HG02588 (cell line): ENCODE measurements around the gene COL6A2.
"Not testable (repeated sequence)": the region's sequence is repeated elsewhere in the genome, so short reads cannot be mapped to it uniquely, and the experiment has no call there.

Source experiments
- ATAC-seq: cut with Tn5 transposase; IDR thresholded peaks from one replicate; pipeline ENCODE4 v1.9.1; 2021; ENCODE audit warnings: mild to moderate bottlenecking, moderate library complexity; ENCODE audit not compliant: unreplicated experiment

COL6A2 gene

DNA sequence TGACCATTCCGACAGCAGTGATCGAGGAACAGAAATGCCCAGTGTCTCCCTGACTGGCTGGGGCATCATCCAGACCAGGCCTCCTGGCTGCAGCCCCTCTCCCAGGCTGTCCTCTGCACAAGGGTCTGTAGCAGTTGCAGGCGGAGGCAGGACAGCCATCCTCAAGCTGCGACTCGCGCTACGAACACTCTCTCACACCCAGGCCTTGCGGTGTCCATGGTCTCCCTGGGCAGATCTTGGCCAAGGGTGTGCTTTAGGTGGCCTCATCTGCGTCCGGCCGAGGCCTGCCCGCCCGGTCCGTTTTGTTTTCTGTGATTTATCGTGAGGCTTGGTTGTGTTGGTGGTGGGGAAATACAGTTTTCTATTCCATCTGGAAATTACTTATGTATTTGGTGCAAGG, 41.8 kb downstream of the COL6A2 start:
- ATAC-seq, result no peak

DNA sequence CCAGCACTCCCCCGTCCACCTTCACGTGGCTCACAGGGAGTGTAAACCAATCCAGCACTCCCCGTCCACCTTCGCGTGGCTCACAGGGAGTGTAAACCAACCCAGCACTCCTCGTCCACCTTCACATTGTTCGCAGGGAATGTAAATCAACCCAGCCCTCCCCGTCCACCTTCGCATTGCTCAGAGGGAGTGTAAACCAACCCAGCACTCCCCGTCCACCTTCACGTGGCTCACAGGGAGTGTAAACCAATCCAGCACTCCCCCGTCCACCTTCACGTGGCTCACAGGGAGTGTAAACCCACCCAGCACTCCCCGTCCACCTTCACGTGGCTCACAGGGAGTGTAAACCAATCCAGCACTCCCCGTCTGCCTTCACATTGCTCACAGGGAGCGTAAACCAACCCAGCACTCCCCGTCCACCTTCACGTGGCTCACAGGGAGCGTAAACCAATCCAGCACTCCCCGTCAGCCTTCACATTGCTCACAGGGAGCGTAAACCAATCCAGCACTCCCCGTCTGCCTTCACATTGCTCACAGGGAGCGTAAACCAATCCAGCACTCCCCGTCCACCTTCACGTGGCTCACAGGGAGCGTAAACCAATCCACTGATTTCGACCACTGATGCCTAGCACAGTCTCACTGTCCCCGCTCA, 42.6 kb downstream of the COL6A2 start:
- ATAC-seq, result not testable (repeated sequence)

DNA sequence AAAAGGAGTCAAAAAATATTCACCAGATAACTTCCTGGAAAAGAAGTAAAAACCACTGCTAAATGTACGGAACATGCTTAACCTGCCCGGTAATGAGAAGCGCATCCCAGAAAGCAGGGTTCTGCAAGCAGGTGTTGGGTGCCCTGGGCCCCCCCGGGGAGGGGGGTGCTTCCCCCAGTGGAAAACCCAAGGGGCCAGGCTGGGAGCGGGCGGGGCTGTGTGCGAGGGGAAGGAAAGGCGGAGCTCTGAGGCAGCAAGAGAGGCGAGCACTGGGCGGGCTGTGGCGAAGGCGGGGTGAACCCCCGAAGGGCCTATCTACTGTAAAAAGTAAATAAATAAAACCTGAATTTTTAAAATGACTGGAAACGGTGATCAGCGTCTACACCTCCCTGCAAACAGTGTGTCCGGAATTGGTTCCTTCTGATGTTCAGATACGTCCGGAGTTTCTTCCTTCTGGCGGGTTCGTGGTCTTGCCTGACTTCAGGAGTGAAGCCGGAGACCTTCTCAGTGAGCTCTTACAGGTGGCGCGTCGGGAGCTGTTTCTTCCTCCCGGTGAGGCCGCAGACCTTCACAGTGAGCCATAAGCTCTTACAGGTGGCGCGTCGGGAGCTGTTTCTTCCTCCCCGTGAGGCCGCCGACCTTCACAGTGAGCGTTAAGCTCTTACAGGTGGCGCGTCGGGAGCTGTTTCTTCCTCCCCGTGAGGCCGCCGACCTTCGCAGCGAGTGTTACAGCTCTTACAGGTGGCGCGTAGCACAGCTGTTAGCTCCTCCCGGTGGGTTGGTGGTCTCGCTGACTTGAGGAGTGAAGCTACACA, 44.1 kb downstream of the COL6A2 start:
- ATAC-seq, result no peak

DNA sequence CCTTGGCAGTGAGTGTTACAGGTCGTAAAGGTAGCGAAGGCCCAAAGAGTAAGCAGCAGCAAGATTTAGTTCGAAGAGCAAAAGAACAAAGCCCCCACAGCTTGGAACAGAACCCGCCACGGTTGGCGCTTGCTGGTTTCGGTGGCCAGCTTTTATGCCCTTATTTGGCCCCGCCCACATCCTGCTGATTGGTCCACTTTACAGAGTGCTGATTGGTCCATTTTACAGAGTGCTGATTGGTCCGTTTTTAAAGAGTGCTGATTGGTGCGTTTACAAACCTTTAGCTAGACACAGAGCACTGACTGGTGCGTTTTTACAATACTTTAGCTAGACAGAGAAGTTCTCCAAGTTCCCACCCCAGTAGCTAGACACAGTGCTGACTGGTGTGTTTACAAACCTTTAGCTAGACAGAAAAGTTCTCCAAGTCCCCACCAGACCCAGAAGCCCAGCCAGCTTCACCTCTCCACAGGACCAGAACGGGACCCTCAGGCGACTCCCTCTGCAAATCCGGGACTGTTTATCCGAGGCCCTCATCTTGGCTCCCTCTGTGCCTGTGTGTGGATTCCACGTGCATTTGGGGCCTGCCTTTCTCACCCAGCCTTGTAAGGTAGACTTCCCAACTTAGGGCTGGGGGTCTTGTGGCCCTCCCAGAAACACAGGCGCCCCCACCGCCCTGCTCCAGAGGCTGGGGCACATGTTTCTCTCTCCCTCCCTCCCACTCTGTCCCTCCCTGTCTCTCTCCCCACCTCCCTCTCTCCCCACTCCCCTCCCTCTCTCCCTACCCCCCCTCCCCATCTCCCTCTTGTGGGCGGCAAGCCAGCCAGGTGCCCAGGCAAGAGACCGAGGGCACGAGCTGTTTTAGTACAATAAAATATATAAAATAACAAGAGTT, 44.9 kb downstream of the COL6A2 start:
- ATAC-seq, result no peak

DNA sequence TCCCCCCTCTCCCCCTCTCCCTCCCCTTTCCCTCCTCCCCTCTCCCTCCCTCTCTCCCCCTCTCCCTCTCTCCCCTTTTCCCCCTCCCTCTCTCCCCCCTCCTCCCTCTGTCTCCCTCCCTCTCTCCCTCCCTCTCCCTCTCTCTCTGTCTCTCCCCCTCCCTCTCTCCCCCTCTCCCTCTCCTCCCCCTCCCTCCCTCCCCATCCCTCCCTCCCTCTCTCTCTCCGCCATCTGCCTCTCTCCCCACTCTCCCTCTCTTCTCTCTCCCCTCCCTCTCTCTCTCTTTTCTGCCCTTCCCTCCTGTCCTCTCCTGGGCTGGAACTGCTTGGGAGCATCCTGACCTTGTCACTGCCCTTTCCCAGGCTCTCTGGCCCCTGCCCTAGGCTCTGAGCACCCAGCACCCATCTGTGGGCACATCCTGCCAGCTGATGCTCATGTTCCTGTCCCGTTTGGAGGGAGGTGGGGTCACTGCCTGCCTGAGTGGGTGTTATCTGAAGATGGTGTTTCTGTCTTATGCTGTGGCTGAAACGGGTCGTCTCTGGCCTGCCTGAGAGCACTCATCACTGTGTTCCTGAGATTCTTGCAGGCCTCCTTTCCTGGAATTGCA, 46.7 kb downstream of the COL6A2 start:
- ATAC-seq, result no peak

DNA sequence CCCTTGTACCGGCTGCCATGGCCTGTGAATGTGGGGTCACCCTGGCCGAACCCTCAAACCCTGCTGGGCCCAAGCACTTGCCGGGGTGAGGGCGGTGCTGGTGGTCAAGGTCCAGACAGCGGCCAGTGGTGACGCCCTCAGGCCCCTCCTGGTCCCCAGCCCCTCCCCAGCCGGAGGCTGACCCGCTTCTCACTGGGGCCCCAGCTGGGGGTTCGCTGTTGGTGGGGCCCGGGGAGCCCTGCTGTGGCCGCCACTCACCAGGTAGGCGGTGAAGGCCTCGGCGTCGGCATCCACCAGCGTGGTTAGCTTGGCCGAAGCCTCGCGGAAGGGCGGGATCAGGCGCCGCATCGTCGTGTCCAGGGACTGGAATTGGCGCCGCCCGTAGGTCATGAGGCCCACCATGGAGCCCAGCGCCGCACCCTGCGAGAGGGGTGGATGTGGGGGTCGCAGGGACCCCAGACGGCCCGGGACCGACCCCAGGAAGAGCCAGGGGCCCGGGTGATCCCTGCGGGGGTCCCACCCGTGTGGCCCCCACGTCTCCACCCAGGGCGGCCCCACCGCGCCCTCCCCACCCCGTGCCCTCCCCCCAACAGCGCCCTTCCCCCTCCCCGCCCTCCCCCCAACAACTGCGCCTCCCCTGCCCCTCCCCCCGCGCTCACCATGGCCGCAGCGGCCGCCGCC, 47.4 kb downstream of the COL6A2 start:
- ATAC-seq, result no peak

DNA sequence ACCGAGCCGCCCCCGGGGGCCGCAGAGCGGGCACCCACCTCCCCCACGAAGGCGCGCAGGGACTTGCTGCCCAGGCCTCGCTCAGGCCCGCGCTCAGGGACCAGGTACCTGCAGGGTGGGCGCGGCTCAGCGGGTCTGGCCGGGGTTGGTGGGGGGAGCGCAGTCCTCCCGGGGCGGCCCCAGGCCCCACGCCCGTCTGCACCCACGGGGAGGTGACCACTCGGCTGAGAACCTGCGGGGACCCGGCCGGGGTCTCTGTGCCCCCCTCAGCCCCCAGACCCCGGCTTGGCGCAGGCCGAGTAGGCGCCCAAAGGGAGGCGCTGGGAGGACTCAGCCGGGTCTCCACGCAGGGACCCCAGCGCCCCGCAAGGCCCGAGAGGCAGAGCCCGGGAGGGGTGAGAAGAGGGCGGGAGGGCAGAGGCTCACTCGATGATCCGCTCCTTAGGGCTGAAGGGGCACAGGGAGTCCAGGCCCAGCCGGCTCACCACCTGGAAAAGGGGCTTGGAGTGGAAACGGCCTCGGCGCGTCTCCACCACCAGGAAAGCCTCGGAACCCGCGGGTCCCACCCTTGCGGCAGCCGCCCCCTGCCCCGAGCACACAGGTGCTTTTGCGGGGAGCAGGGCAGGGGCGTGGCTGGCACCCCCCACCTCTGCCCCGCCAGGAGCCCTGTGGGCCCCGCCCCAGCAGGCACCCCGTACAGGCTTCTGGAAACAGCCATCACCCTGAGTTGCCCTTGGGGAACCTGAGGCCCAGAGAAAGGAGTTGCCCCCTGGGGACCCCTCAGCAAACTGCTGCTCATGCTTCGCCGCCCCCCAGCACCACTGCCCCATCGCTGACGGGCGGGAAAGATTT, 48.2 kb downstream of the COL6A2 start:
- ATAC-seq, result no peak

DNA sequence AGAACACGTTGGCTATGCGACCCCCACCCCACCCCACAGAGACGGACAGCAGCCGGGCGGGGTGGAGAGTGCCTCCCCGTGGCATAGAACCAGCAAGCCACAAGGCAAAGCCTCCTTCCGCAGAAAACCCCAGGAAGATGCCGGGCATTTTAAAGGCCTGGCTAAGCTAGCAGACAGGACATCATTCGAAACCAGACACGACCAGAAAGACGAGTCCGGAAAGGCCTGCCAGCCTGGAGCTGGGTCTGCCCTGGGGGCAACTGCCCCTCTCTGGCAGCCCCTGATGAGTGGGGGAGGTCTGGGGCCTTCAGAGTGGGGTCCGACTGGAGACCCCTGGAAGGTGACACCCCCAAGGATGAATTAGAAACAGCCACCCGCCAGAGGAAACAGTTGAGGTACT, 48.9 kb downstream of the COL6A2 start:
- ATAC-seq, result no peak

DNA sequence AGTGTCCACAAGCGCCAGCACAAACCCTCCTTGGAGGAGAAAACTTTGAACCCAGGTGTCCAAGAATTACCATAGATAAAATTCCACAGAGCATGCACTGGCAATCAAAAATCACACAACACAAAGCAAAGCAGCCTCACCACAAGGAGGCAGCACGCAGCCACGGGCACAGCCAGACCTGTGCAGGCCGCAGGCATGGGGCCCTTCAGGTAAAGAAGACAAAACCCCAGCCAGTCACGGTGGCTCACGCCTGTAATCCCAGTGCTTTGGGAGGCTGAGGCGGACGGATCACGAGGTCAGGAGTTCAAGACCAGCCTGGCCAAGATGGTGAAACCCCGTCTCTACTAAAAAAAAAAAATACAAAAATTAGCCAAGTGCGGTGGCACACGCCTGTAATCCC, 49.5 kb downstream of the COL6A2 start:
- ATAC-seq, result not testable (repeated sequence)

DNA sequence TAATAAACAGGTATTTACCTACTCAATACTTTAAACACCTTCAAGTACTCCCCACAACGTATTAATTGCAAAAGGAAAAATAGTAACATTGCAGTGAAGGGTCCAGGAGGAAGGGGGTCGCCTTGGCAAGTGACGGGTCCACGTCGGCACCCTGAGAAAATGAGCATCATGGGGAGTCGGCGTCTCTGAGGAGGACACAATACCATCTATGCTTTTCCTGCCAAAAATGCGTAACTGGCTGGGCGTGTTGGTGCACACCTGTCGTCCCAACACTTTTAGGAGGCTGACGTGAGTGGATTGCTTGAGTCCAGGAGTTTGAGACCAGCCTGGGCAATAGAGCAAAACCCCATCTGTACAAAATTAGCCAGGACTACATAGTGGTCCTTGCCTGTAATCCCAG, 50.2 kb downstream of the COL6A2 start:
- no peak for ATAC-seq

DNA sequence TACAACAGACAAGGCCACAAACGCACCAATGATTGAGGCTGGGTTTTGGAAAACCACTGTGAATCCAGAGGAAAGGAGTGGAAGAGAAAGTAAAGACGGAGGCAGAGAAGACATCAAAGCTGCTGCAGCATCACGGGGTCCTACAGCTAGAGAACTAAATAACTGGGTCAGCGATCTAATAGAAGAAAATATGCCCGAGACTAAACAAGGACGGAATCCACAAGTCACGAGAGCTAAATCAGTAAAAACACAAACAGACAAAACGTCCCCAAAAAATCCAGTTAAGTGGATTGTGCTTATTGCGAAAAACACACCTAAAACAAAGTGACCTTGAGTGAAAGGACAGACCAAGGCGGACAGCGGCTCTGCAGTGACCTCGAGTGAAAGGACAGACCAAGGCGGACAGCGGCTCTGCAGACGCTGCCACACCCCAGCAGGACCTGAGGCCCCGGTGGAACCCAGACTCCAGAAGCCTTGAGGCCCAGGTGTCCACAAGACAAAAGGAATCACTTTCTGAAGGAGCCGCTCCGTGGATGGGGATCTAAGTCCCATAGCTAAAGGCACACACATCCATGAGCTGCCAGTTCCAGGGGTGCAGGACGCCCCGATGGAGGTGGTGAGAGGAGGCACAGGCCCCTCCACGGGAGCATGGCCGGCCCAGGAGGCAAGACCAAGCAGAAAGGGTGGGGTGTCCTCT, 51.4 kb downstream of the COL6A2 start:
- ATAC-seq, result no peak

DNA sequence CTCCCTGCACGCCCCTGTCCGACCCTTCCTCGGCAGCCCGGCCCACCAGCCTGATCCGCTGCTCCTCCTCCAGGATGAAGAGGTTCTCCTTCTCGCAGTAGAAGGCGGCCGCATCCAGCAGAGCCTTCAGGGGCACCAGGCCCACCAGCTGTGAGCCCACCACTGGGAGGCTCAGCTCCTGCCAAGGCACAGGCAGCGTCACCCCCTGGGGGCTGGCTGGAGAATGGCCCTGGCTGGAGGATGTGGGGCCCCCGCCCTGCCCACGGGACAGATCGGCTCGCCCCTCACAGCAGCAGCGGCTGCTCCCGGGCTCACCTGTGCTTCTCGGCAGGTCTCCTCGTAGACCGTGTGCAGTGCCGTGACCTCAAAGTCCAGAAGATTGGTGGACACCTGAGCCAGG, 52.2 kb downstream of the COL6A2 start:
- ATAC-seq, result no peak

DNA sequence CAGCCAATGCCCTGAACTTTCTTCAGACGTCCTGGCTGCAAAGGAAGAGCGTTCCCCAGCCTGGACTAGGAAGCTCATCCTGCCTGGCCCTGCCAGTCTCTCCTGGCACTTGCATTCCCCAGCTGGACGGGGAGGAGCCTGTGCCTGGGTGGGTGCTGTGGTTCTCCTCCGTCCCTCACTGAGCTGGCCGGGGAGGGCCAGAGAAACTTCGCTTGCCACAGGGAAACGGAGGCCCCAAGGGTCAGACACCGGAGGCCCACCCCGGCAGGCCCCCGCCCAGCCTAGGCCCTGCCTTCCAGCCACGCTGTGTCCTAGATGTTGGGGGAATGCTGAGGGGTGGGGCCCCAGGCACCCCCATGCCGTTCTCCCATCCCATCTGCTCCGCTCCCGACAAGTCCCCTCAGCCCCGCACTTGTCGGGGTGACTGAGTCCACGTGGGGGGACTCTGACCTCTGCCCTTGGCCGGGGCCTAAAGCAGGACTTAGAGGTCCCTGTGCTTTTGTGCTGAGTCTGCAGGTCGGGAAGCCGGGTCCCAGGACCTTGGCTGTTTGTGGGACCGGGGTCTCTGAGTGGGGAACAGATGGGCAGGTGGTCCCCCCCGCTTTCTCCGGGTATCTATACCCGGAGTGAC, 52.7 kb downstream of the COL6A2 start:
- no peak for ATAC-seq

DNA sequence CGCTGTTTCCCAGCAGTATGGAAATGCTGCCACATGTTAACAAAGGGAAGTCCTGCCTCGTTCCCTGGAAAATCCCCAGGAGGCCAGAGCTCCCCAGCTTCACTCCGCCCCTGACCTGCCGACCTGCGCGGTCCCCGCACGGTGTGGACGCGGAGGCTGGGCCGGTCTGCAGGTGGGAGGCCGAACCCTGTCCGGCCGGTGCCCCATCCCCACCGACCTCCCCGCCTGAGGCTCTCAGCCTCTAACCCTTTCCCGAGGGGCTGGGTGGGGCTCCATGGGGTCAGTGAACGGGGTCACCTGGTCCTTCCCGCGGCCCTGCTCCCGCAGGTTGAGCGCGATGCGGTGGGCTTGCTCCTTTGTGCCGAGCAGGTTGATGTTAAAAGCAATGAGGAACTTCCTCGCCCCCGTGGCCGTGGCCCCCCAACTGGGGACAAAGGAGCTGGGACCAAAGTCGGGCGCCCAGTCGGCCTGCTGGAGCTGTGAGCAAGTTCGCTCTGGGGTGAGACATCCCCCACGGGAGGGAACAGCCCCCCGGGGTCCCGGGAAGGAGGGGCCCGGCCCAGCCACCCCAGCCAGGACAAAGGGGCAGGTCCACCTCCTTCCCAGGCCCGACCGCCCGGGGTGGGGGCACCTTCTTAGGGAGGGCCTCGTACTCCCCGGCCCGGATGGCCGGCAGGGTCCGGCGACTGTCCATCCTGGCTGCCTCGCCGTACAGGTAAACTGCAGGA, 53.5 kb downstream of the COL6A2 start:
- ATAC-seq, result no peak

DNA sequence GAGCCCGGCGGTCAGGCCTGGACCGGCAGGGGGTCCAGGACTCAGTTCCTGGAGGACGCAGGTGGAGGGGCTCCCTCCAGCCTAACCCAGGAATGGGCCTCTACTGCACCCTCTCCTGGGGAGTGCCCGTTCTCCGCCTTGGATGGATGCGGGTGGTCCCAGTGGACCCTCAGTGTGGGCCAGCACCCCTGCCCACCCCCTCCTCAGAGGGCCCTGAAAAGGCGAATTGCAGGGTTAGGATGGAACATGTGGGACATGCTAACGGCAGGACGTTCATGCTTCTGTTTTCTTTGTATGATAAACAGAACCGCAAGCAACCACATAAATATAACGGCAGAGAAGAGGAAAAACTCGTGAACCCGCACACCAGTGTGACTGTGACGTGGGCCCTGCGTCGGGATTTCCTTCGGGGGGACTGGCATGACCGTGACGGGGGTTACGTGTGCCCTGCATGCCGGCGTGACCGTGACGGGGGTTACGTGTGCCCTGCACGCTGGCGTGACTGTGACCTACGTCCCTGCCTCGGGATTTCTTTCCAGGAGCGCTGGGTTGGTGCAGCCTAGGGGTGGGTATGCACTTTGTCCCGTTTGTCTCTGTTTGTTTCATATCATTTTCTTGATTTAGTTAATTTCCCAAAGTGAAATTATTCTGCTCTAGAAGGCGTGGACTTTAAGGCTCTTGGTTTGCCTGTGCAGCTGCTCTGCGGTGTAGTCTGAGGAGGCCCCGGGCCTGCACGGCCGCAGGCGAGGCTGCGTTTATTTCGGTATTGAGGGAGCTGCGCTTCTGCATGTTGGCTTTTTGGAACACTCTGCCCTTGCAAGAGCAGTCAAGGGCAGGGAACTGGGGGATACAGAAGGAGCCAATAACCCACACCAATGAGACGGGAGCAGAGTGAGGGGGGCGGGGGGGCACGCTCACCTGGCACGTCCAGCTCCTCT, 54.3 kb downstream of the COL6A2 start:
- no peak for ATAC-seq

DNA sequence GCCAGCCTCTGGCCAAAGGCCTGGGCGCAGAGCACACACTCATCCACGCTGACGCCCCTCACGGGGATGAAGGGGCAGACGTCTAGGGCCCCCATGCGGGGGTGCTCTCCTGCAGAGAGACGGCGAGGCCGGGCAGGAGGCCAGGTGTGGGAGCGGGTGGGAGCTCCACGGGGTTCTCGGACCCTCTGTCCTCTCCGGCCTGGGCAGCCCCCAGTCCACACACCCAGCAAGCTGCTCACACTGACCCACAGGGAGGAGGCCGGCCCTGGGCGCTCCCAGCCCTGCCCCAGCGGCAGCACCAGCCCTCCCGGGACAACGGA, 55.0 kb downstream of the COL6A2 start:
- no peak for ATAC-seq
